Activated naive CD4-positive, alpha-beta T cell (primary cell): ENCODE results near the gene POLD2.
A peak's percentile ranks its signal among the peaks of the same experiment; 100 is the strongest.
"Not testable (repeated sequence)": the region's sequence is repeated elsewhere in the genome, so short reads cannot be mapped to it uniquely, and the experiment has no call there.

Experiments
- DNase-seq, 4 experiments: peaks; one replicate each; lab custom pipeline; 2025; lab: John Stamatoyannopoulos, UW

POLD2 gene

GRCh38 chr7:44123190-44124003 is at the start of gene POLD2:
POLD2 (minus strand) TSS chr7:44123548; CDS start chr7:44122053, 1,495 bp downstream.
- peak; percentile 91 to 96 (median 94) for DNase-seq

GRCh38 chr7:44172803-44173424 is 49.6 kb upstream of the POLD2 start:
- no peak for DNase-seq

GRCh38 chr7:44172352-44172751 is 49.0 kb upstream of the POLD2 start:
- DNase-seq = no peak

GRCh38 chr7:44171901-44172300 is 48.6 kb upstream of the POLD2 start:
- not testable (repeated sequence) for DNase-seq

- DNase-seq = no peak
Observed at GRCh38 chr7:44167920-44168319, 44.6 kb upstream of the POLD2 start.

- DNase-seq = no peak
Observed at GRCh38 chr7:44163591-44163990, 40.2 kb upstream of the POLD2 start.

GRCh38 chr7:44162785-44163395 is 39.5 kb upstream of the POLD2 start:
- DNase-seq = no peak

- DNase-seq = no peak
Observed at GRCh38 chr7:44162179-44162578, 38.8 kb upstream of the POLD2 start.

GRCh38 chr7:44161371-44161770 is 38.0 kb upstream of the POLD2 start:
- no peak for DNase-seq

GRCh38 chr7:44159824-44160630 is 36.7 kb upstream of the POLD2 start:
- no peak for DNase-seq

GRCh38 chr7:44158873-44159631 is 35.7 kb upstream of the POLD2 start:
- no peak for DNase-seq

GRCh38 chr7:44158096-44158872 is 34.9 kb upstream of the POLD2 start:
- DNase-seq = no peak

- DNase-seq = no peak
Observed at GRCh38 chr7:44157116-44158080, 34.0 kb upstream of the POLD2 start.

- DNase-seq = no peak
Observed at GRCh38 chr7:44156453-44157010, 33.2 kb upstream of the POLD2 start.

GRCh38 chr7:44155191-44156185 is 32.1 kb upstream of the POLD2 start:
- DNase-seq = no peak

- DNase-seq = no peak
Observed at GRCh38 chr7:44154703-44155102, 31.4 kb upstream of the POLD2 start.

- DNase-seq = no peak
Observed at GRCh38 chr7:44153948-44154335, 30.6 kb upstream of the POLD2 start.
